ENCODE data around the gene ZDHHC14.

GRCh38 chr6:157593596-157593995 is 212.6 kb downstream of the ZDHHC14 start:
- TF ChIP-seq SP1 (IDR thresholded peaks at IDR 0.05; ENCODE audit: low read depth, low read length) (no peak), E2F6 (IDR thresholded peaks at IDR 0.05) (no peak), POLR2AphosphoS5 (IDR thresholded peaks at IDR 0.05; ENCODE audit: low read depth, low read length) (no peak), CREB1 (IDR thresholded peaks at IDR 0.05) (no peak), CTCF (IDR thresholded peaks at IDR 0.05; ENCODE audit: control extremely low read depth in 1 of 3, insufficient read depth in 1 of 3, low read depth in 1 of 3, low read length in 3 of 3) (no peak), CHD1 (IDR thresholded peaks at IDR 0.05; ENCODE audit: low read depth, low read length) (no peak), KDM1A (IDR thresholded peaks at IDR 0.05; ENCODE audit: borderline replicate concordance, low read length) (no peak), POU5F1 (IDR thresholded peaks at IDR 0.05; ENCODE audit: low read depth, low read length) (no peak), TCF12 (IDR thresholded peaks at IDR 0.05; ENCODE audit: low read depth, low read length) (no peak), EZH2 (IDR thresholded peaks at IDR 0.05; ENCODE audit: low read depth, low read length, severe bottlenecking) (no peak), TEAD4 (IDR thresholded peaks at IDR 0.05; ENCODE audit: low read depth, low read length) (no peak), BRCA1 (IDR thresholded peaks at IDR 0.05; ENCODE audit: low read depth, low read length) (no peak), BCL11A (IDR thresholded peaks at IDR 0.05; ENCODE audit: low read depth in 2 of 2, low read length in 2 of 2) (no peak)
